Measurements from ENCODE around the gene RCN1. TPM values are rescaled to one million over a fixed set of nuclear protein-coding genes. Genes with fewer than 3 reads are reported as not detected.

The RCN1 gene
- total RNA-seq, 1 experiment from 2014 or later: 412 TPM

- no peak for DNase-seq (ENCODE audit: low spot score)
- intact Hi-C loops (cut with micrococcal nuclease; ENCODE audit: unreplicated experiment): no loop called here
- Histone ChIP-seq H3K27me3 (replicated peaks; ENCODE audit: insufficient read depth, low read depth, low read length, poor library complexity) (peaks cover 12% of the 10 kb centered on the region), H3K27ac (ENCODE audit: low read depth, low read length, poor library complexity, severe bottlenecking) (no peak overlapping the region), H3K4me3 (ENCODE audit: low read depth, low read length, poor library complexity, severe bottlenecking) (no peak overlapping the region), H3K4me1 (ENCODE audit: insufficient read depth, low read length, poor library complexity, severe bottlenecking) (peaks cover 5% of the 10 kb centered on the region), H3K9me3 (ENCODE audit: low read depth, low read length, poor library complexity, severe bottlenecking) (no peaks in the 10 kb centered on the region), H3K36me3 (ENCODE audit: insufficient read depth, low read length, poor library complexity, severe bottlenecking) (no peaks in the 10 kb centered on the region)
- CTCF ChIA-PET: no interaction called here
- BruUV-seq (replicated peaks): no TSS peak
- TF ChIP-seq CTCF (conservative IDR thresholded peaks at IDR 0.05; ENCODE audit: low read depth, low read length): no peak
- TF ChIP-seq EZH2 (IDR thresholded peaks at IDR 0.05; ENCODE audit: borderline replicate concordance, low read depth, low read length, poor library complexity, severe bottlenecking): no peak
- POLR2A ChIA-PET (ENCODE audit: low non-redundant PET): no interaction called here
These were observed 48.0 kb downstream of the RCN1 start for GRCh38 chr11:32138902-32139301.

GRCh38 chr11:32139896-32140520, 49.1 kb downstream of the RCN1 start:
- CTCF ChIA-PET: no interaction called here
- intact Hi-C loops (cut with micrococcal nuclease; ENCODE audit: unreplicated experiment): no loop called here

GRCh38 chr11:32141745-32142546, 51.1 kb downstream of the RCN1 start:
- Histone ChIP-seq H3K27me3 (replicated peaks; ENCODE audit: insufficient read depth, low read depth, low read length, poor library complexity) (peaks cover 34% of the 10 kb centered on the region), H3K4me3 (ENCODE audit: low read depth, low read length, poor library complexity, severe bottlenecking) (no peak overlapping the region), H3K36me3 (ENCODE audit: insufficient read depth, low read length, poor library complexity, severe bottlenecking) (no peaks in the 10 kb centered on the region), H3K4me1 (ENCODE audit: insufficient read depth, low read length, poor library complexity, severe bottlenecking) (peaks cover 3% of the 10 kb centered on the region), H3K27ac (ENCODE audit: low read depth, low read length, poor library complexity, severe bottlenecking) (no peak overlapping the region), H3K9me3 (ENCODE audit: low read depth, low read length, poor library complexity, severe bottlenecking) (no peaks in the 10 kb centered on the region)
- intact Hi-C loops (cut with micrococcal nuclease; ENCODE audit: unreplicated experiment): no loop called here
- ChIA-PET CTCF (no interaction called here), POLR2A (ENCODE audit: low non-redundant PET) (interaction anchor here (0.7 kb wide), 1 partner anchor 1552 kb away, joined by 4 read pairs; no protein-coding TSS in a partner anchor)
- TF ChIP-seq CTCF (conservative IDR thresholded peaks at IDR 0.05; ENCODE audit: low read depth, low read length): no peak
- TF ChIP-seq EZH2 (IDR thresholded peaks at IDR 0.05; ENCODE audit: borderline replicate concordance, low read depth, low read length, poor library complexity, severe bottlenecking): no peak
- no TSS peak for BruUV-seq (replicated peaks)
- no peak for DNase-seq (ENCODE audit: low spot score)

More at GRCh38 chr11:32139896-32140520, 49.1 kb downstream of the RCN1 start:
- DNase-seq (ENCODE audit: low spot score): no peak
- Histone ChIP-seq H3K27me3 (replicated peaks; ENCODE audit: insufficient read depth, low read depth, low read length, poor library complexity) (peaks cover 15% of the 10 kb centered on the region), H3K4me3 (ENCODE audit: low read depth, low read length, poor library complexity, severe bottlenecking) (no peak overlapping the region), H3K4me1 (ENCODE audit: insufficient read depth, low read length, poor library complexity, severe bottlenecking) (peaks cover 5% of the 10 kb centered on the region), H3K27ac (ENCODE audit: low read depth, low read length, poor library complexity, severe bottlenecking) (no peak overlapping the region), H3K9me3 (ENCODE audit: low read depth, low read length, poor library complexity, severe bottlenecking) (no peaks in the 10 kb centered on the region), H3K36me3 (ENCODE audit: insufficient read depth, low read length, poor library complexity, severe bottlenecking) (no peaks in the 10 kb centered on the region)
- no TSS peak for BruUV-seq (replicated peaks)
- POLR2A ChIA-PET (ENCODE audit: low non-redundant PET): no interaction called here
- TF ChIP-seq EZH2 (IDR thresholded peaks at IDR 0.05; ENCODE audit: borderline replicate concordance, low read depth, low read length, poor library complexity, severe bottlenecking) (no peak), CTCF (conservative IDR thresholded peaks at IDR 0.05; ENCODE audit: low read depth, low read length) (no peak)
